CD1c-positive myeloid dendritic cell (primary cell): ENCODE results near the gene EIPR1.
A peak's percentile ranks its signal among the peaks of the same experiment; 100 is the strongest.
"Not testable (repeated sequence)": the region's sequence is repeated elsewhere in the genome, so short reads cannot be mapped to it uniquely, and the experiment has no call there.

Experiments used
- DNase-seq: peaks from one replicate; pipeline ENCODE4 v3.0.0-alpha.2; 2016; ENCODE audit errors: extremely low spot score

EIPR1 gene

DNA sequence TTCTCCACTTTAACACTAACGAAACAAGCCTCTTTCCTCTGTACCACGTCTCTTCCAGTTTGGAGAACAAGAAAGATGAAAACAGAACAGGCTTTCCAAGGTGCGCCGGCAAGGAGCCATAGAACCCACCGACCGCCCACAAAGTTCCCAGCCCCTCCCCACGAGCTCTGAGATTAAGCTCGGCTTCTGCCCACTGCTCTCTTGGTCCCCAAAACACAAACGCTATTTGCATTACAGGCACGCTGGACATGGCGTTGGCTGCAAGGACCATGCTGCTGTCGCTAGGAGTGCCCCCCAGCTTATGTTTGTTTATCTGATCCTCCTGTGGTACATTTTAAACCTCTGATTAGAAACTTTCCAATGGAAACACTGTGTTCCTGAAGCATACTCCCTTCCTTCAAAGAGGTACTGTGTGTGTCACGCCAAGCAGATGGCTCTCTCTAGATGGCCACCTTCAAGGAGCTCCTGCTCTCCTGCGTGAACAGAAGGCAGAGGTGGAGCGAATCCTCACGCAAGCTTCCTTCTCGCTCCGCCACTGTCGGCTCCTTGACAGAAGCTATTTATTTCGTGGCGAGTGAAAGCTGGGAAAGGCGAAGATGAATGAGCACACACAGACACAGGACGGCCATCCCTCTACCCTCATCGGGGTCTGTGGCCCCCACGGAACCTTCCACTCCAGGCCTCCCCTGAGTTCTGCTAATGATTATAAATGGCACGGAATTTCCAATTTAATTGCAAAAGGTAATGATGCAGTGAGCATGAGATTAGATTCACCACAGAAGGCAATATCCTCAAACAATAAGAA is 166.2 kb downstream of the EIPR1 start:
- no peak for DNase-seq

DNA sequence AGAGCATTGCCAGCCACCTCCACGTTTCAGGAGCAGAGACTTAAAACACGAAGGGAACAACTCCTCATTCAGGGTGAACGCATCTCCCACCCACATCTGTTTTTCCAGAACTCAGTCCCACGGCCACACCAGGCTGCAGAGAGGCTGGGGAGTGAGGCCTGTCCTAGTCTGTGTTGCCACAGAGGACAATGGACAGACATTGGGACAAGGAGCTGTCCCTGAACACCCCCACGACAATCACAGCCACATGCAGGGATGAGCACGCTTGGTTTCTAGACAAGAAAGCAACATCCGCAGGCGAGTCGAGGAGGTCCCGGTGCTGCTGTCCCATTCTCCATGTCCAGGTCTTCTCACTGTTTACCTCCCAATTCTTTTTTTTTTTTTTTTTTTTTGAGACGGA is 167.4 kb downstream of the EIPR1 start:
- DNase-seq: no peak

DNA sequence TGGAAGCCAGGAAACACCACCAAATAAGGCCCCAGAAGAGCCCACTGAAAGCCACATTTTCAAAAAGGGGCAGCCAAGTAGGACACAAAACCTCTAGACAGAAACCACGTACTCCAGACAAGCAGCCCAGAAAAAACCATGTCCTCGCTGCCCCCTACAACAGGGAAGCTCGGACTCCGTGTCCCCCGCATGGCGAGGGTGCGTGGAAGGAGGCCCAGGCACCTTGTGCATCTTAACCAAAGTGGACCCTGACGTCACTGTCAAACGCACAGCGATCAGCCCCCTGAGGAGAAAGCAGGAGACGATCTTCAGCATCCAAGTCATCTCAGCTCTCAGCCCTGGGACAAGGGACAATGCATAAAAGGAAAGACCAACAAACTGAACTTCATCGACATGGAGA is 168.4 kb downstream of the EIPR1 start:
- DNase-seq: no peak

DNA sequence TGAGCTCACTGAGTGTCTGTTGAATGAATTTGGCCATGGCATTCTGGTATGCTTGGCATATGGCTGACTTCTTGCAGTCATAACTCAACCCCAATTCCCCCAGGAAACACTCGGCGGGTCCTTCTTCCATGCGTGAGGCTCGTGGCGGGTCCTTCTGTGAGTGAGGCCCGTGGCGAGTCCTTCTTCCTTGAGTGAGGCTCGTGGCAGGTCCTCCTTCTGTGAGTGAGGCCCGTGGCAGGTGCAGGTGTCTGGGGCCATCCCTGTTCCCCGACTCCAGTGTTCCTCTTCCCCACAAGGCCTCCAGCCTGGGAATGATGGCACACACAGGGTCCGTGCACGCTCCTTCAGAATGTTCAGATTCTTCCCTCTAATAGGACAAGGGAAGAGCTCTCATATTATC is 169.0 kb downstream of the EIPR1 start:
- no peak for DNase-seq

DNA sequence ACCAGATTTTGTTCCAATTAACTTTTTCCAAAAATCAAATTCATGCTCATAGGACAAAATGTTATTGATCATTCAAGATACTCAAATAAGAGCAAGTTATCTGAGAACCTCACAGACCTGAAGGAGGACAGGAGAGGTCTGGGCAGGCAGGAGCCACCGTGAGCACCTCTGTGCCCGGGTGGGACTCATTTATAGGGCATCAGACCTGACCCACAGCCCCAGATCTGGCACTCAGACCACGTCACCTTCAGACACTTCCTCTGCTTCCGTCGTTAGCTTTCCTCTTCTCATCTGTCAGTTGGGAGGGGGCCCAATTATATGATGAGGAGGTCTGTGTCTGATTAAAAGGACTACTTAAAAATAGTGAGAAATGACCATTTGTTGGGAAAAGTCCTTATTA is 169.4 kb downstream of the EIPR1 start:
- no peak for DNase-seq

DNA sequence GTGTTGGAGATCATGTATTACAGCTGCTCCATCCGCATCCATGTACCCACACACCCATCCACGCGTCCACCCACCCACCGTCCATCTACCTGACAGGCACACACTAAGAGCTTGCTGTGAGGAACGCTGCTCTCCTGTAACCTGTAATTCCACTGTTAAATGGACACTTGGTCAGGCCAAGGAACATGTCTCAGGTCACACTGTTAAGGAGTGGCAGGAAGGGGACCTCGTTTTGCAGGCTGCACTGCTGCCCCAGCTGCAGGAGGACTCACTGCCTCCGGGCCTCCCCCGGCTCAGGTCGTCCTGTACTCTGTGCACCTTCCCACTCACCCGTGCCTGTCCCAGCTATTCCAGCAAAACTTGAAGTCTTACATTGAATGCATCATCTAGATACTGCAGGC is 170.5 kb downstream of the EIPR1 start:
- no peak for DNase-seq

DNA sequence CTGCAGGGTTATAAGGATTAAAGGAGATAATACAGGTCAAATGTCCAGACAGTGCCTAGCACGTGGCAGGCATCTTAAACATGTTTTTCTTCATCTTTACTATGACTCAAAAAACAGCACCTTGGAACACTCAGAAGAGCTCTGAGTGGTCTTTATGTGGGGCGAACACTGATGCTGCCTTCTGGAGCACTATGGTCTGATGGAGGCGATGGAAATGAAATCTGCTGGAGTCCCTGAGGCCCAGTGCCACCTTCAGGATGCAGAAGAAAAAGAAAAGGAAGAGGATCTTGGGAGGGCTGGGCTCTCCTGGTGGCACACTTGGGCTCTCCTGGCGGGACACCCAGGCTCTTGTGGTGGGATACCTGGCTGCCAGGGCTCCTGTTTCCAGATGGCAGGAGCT is 171.8 kb downstream of the EIPR1 start:
- no peak for DNase-seq

DNA sequence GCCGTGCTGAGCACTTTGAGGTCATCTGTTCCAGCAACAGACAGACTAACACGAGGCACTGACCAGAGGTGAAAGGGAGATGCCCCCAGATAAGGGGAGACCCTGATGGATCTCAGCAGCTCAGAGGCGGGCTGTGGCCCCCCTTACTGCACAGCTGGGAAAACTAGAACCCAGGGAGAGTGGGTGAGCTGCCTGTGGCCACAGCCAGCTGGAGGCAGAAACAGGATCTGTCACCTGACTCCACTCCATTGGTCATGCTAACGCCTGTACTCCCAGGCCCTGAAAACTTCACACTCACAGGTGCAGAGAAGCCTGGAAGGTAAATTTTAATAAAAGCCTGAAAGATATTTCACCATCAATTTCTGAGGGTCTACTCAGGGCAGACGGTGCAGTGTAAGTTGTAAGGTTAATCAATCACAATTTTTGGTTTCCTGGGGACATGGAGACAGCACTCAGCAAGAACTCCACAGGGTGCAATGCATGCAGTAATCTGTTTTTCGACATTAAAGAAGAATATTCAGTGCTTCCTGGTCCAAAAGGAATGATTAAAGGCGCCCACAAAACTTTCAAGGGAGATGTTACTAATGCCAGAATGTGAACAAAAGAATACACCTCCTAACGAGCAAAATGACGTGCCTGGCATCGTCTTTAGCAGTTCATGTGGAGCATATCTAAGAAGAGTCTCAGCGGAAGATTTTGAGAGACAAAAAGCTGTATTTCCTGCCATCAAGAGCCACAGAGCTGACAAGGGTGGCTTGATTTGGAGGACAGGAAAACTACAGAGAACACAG is 173.4 kb downstream of the EIPR1 start:
- DNase-seq: no peak

DNA sequence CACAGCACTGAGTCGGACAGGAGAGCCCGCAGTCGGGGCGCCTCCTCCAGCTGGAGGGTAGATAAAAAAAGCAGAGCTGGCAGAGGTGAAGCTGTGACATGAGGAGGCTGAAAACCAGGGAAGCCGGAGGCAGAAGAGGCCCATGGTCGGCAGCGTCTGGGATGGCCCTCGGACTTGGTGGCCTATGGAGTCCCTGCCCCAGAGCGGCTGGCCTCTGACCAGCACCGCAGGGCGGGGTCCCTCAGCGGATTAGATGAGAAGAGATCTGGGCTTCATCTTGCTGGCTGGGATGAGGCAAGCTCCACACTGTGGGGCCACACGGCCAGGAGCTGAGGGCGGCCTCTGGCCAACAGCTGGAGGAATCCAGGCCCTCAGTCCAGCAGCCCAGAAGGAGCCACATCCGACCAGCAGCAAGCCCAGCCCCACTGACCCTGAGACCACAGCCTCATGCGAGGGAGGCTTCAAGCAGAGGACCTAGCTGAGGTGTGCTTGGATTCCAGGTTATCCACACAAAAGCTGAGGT is 174.1 kb downstream of the EIPR1 start:
- no peak for DNase-seq

DNA sequence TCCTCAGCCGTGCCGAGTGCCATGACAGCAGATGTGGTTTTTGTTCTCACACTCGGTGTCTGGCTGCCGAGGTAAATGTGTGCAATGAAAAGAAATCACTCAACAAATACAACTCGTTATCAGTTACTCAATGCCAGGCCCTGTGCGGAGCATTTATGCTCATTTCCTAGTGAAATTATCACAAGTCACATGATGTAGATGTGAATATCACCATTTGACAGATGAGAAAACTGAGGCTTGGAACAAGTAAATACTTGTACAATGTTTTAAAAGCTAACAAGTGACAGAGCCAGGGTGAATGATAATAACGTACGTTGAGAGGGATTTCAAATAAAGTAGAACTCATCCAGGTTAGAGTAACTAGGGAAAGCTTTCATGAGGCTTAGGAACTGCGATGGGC is 174.7 kb downstream of the EIPR1 start:
- DNase-seq: no peak

DNA sequence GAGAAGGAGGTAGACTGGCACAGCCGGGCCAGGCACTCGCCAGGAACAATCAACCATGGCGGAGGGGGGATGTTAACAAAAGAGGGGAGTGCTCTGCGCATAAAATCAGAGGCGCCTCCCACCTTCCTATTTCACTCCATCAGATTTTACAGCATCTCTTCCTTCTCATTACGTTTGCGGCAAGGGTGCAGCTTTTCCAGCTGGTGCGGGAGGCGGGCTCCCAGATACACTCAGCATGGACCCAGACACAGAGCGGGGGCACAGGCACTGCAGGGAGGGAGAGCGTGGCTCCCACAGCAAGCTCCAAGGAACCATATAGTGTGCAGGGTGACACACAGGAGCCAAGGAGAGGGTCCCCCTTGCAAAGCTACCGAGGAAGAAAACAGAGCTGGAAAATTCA is 176.3 kb downstream of the EIPR1 start:
- no peak for DNase-seq

DNA sequence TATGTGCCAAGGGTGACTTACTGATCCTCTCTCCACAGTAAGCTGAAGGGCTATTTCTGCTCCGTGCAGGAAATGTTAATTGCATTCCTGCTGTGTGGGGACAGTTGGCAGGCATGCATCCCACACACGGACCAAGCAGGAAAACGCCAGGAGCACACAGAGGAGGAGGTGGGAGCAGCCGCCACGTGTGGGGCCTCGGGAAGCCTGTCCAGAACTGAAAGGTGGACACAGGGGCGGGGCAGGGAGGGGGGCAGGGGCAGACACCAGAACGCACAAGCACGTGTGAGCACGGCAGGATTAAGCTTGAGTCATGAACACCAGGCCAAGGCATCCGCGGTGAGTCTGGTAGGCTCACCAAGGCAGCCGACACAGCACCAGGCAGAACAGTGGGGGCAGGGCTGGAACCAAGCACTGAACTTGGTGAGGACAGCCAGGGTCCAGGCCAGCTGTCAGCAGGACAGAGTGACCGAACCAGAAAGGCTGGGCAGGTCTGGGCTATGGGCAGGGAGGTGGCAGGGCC is 177.1 kb downstream of the EIPR1 start:
- no peak for DNase-seq

DNA sequence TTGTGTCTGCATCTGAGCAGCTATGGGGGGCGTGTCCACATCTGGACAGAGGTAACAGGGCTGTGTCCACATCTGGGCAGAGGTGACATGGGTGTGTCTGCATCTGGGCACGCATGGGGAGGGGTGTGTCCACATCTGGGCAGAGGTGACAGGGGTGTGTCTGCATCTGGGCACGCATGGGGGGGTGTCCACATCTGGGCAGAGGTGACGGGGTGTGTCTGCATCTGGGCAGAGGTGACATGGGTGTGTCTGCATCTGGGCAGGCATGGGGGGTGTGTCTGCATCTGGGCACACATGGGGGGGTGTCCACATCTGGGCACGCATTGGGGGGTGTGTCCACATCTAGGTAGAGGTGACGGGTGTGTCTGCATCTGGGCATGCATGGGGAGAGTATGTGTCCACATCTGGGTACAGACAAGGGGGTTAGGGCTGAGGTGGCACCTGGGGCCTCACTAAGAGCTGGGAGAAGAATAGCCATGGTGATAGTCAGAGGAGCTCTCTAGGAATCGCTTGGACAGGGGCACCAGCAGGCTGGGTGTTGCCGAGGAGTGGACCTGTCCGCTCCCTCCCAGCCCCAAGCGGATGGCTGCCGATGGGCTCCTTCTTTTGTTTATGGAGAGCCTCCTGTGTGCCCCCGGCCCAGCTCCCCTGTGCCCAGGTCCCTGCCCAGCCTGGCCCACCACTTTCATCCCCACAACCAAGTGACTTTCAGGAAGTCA is 177.8 kb downstream of the EIPR1 start:
- DNase-seq: no peak

DNA sequence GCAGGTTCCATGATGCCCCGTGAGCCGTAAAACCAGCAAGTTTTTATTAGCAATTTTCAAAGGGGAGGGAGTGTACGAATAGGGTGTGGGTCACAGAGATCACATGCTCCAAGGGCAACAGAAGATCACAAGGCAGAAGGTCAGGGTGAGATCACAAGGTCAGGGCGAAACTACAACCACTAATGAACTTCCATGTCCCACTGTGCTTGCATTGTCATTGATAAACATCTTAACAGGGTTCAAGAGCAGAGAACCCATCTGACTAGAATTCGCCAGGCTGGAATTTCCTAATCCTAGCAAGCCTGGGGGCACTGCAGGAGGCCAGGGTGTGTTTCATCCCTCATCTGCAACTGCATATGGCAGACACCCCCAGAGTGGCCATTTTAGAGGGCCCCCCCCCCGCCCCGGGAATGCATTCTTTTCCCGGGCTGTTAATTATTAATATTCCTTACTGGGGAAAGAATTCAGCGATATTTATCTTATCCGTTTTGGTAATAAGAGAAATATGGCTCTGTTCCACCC is 178.9 kb downstream of the EIPR1 start:
- not testable (repeated sequence) for DNase-seq

DNA sequence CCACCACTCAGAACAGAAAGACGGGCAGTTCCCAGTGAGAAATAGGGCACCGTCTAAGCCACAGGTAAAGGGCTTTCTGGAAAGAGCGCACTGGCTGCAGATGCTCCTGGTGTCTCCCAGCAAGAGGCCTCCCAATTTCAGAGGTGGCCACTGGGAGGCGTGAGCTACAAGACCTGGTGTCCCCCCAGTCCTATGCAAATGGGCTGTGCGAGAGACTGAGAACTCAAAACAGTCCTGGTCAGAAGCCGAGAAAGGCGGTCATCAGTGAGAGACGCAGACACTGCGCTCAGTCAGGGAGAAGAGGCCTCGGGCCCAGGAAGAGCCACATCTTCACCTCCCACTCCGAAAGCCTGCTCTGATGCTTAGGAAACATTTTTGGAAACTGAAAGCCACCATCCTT is 179.5 kb downstream of the EIPR1 start:
- no peak for DNase-seq

DNA sequence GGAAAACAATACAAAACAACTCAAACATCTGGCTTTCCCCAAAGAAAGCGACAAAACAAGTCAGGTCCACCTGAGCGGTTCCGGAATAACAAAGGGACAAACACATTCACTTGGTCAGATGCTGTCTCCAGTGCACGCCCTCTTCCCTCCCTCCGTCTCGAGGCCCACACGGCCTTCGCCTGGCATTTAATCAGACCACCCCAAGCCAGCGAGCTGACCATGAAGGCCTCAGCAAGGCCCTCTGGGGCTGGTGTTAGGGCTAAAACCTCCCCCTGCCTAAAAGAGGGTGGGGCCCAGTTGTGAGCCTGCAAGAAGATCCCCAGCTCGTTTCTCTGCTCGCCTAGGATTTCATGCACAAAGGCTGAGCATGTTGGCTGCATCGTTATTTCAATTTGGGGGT is 180.3 kb downstream of the EIPR1 start:
- DNase-seq: no peak

DNA sequence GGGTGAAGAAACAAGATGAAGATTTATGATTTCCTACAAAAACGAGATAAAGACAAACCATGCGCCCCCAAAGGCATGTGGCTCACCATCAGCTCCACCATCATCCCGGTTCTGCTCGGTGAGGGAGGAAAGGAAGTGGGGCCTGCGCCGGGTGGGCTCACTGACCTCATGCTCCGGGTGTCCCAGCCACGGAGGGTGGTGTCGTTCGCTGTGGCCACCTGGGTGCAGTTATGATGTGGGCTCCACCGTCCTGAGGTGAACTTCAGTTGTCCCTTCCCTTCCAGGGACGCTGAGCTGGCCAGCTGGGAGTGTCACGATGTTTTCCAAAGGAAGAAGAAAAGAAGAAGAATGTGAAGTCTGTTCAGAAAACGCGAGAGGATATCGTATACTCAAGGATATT is 180.9 kb downstream of the EIPR1 start:
- no peak for DNase-seq

DNA sequence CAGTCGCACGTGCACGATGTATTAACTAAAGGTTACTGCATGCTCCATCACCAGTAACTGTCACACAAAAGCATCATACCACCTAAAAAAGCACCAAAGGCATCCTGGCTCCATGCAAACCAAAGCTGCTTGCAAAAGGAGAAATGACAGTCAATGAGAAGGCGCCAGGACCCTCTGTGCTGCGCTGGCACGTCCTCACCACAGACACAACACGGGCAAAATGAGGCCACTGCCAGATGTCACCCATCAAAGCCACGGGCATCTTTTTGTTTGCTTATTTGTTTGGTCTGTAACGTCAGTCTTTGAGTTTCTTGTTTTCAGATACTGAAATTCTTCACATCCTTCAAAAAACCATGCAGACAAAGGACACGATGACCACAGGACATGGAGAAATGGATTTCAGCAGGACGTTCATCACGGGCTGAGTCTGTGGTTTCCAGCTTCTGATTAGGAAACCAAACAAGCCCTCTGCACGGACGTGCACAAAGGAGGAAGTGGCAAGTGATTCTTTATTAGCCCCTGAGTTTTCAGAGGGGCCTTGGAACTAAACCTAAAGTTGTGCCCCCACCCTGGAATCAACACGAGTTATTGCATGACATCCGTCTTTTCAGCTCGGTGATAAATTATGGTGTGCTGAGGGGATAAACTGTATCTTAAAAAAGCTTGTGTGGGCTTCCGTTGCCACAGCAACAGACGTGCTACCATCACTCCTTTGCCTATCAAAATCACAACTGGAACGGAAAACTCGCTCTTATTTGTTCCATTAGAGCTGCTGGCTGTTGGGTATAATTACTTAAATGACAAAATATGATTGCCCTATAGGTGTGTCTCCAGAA is 181.8 kb downstream of the EIPR1 start:
- DNase-seq: peak; percentile 24

DNA sequence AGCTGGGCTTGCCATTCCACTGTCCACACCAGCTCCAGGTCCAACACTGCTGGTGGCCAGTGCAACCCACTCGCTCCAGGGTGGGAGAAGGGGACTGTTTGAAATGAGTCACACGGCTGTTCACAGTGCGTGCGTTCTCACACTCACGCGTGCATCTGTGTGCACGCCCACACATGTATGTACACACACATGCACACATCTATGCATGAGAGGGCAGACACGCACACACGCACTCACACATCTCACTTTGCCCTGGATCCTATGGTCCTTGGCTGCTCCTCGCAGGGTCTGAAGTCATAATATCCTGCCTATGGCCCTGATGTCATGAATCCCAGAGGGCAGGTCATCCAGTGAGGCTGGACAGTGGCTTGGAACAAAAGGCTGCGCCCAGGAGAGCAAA is 182.8 kb downstream of the EIPR1 start:
- no peak for DNase-seq

DNA sequence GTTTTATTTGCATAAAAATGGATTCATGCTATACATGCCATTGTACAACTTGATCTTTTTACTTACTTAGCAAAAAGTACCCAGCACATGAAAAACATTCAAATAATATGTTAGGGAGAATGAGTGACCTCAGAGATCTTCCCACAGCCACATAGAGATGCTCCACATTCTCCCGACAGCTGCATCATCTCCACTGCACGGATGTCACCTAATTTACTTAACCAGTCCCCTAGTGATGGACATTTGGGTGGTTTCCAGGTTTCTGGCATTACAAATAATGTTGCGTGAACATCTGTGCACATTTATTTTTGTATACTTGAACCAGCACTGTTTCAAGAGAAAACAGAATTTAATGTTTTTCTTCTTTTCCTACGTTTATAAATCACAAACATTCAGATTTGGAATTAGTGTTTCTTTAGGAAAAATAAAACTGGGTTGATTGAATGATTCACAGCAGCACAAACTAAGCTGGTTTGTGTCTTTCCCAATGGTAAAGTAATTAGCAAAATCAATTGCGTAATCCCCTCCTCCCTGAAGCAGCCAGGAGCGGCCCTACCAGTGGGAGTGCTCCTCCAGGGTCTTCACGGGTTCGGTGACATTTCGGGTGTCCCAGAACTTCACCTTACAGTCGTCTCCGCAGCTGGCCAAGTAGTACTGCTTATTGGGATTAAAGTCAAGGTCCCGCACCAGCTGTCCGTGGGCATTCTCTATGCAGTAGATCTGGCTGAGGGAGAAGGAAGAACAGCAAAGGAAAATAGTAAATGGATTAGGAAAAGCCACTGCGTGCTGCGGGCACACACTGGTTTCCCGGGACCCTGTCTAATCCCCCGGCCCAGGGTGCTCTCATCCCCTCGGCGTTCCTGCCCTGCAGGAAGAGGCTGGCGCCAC is 183.9 kb downstream of the EIPR1 start:
- no peak for DNase-seq
